Mammary epithelial cell (primary cell): ENCODE data around the gene TJAP1.

Experiments used
- CTCF ChIP-seq, 2 donors: IDR thresholded peaks in 1 of 2; conservative IDR thresholded peaks in 1 of 2; 2 replicates each; pipeline ENCODE4 v1.5.1; 2011 to 2012; ENCODE audit warnings: inconsistent platforms in 2 of 2, low read length in 2 of 2, mild to moderate bottlenecking in 2 of 2, control low read depth in 1 of 2, low read depth in 1 of 2; ENCODE audit not compliant: insufficient read depth in 1 of 2; ENCODE audit errors: extremely low read depth in 1 of 2
- EZH2 ChIP-seq: IDR thresholded peaks from 2 replicates; pipeline ENCODE4 v1.6.1; 2012; ENCODE audit warnings: low read length, inconsistent platforms, borderline replicate concordance

DNA sequence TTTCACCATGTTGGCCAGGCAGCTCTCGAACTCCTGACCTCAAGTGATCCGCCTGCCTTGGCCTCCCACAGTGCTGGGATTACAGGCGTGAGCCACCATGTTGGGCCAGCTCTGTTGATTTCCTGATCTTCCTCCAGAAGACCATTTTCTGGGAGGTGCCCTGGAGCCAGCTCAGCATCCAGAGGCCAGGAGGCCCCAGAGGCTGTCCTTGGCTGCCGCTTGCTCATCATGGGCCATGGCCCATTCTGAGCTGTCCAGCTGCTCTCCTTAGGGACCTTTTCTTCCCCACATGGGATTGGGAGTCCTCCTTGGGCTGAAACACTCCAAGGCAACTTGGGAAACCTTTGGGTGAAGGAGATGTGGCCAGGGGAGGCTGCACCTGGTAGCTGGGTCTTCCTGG lies 17.4 kb downstream of the TJAP1 start:
- TF ChIP-seq CTCF (conservative IDR thresholded peaks at IDR 0.05 in 1 of 2, IDR thresholded peaks at IDR 0.05 in 1 of 2; ENCODE audit: extremely low read depth in 1 of 2, insufficient read depth in 1 of 2, low read depth in 1 of 2, low read length in 2 of 2), result no peak
- no peak for TF ChIP-seq EZH2
